ENCODE data around the gene LDHD. TPM values are rescaled to one million over a fixed set of nuclear protein-coding genes. Genes with fewer than 3 reads are reported as not detected.

Gene LDHD
- polyA plus RNA-seq, 2 of the 4 experiments (the other 2 are of a cell fraction), result 0.79 to 1.1 TPM

GRCh38 chr16:75074304-75074793 lies 42.2 kb downstream of the LDHD start:
- CTCF ChIA-PET, result interaction anchor here (2.7 kb wide), 1 partner anchor 37 kb away, joined by 8 read pairs; no protein-coding TSS in a partner anchor
- DNase-seq (ENCODE audit: low read depth in 1 of 2, low spot score in 1 of 2), result no peak
- Histone ChIP-seq H3K4me2 (no peak overlapping the region), H3K27ac (no peak overlapping the region), H3K4me1 (peaks cover 10% of the 10 kb centered on the region), H3K4me3 (no peak overlapping the region), H3K9me3 (no peaks in the 10 kb centered on the region)
- TF ChIP-seq RARB (CRISPR knock-in tag; IDR thresholded peaks at IDR 0.05), result no peak
- no peak for TF ChIP-seq REST (IDR thresholded peaks at IDR 0.05)
- TF ChIP-seq ZFP36 (IDR thresholded peaks at IDR 0.05; ENCODE audit: borderline replicate concordance, partially characterized antibody), result no peak
- TF ChIP-seq BCL3 (IDR thresholded peaks at IDR 0.05), result no peak
- TF ChIP-seq E2F6 (IDR thresholded peaks at IDR 0.05; ENCODE audit: borderline replicate concordance, low read depth), result no peak
- TF ChIP-seq FOSB (CRISPR knock-in tag; IDR thresholded peaks at IDR 0.05), result no peak
- TF ChIP-seq ELK1 (IDR thresholded peaks at IDR 0.05; ENCODE audit: low read depth, low read length), result no peak
- TF ChIP-seq PHF8 (IDR thresholded peaks at IDR 0.05; ENCODE audit: borderline replicate concordance, low read depth), result no peak
- TF ChIP-seq RFX5 (IDR thresholded peaks at IDR 0.05), result no peak
- no peak for TF ChIP-seq RCOR1 (IDR thresholded peaks at IDR 0.05; ENCODE audit: low read depth, low read length)
- no peak for TF ChIP-seq GATA3 (IDR thresholded peaks at IDR 0.05; ENCODE audit: borderline replicate concordance)
- TF ChIP-seq KDM5A (IDR thresholded peaks at IDR 0.05), result no peak
- TF ChIP-seq FOXS1 (CRISPR knock-in tag; IDR thresholded peaks at IDR 0.05), result no peak
- no peak for TF ChIP-seq ZSCAN20 (CRISPR knock-in tag; IDR thresholded peaks at IDR 0.05)
- TF ChIP-seq CTCF (IDR thresholded peaks at IDR 0.05), result no peak
- TF ChIP-seq HEYL (CRISPR knock-in tag; IDR thresholded peaks at IDR 0.05), result no peak
- no peak for TF ChIP-seq HES2 (IDR thresholded peaks at IDR 0.05)
- TF ChIP-seq ESRRA (IDR thresholded peaks at IDR 0.05; ENCODE audit: borderline replicate concordance, low read length), result no peak
- TF ChIP-seq MYC (IDR thresholded peaks at IDR 0.05; ENCODE audit: borderline replicate concordance, low read length), result no peak
- no peak for TF ChIP-seq POLR2AphosphoS2 (conservative IDR thresholded peaks at IDR 0.05; ENCODE audit: low read length)
- 92% methylated on average over 4 of the region's 4 CpGs for WGBS (ENCODE audit: missing lambda C conversion rate)
- ATAC-seq, result no peak
- POLR2A ChIA-PET, result no interaction called here
- FAIRE-seq, result no peak
